ENCODE data around the gene SESTD1. TPM values are rescaled to one million over a fixed set of nuclear protein-coding genes. Genes with fewer than 3 reads are reported as not detected.

The SESTD1 gene
- total and polyA plus RNA-seq, 2 experiments from 2014 or later: 10.5 to 19.4 TPM

DNA sequence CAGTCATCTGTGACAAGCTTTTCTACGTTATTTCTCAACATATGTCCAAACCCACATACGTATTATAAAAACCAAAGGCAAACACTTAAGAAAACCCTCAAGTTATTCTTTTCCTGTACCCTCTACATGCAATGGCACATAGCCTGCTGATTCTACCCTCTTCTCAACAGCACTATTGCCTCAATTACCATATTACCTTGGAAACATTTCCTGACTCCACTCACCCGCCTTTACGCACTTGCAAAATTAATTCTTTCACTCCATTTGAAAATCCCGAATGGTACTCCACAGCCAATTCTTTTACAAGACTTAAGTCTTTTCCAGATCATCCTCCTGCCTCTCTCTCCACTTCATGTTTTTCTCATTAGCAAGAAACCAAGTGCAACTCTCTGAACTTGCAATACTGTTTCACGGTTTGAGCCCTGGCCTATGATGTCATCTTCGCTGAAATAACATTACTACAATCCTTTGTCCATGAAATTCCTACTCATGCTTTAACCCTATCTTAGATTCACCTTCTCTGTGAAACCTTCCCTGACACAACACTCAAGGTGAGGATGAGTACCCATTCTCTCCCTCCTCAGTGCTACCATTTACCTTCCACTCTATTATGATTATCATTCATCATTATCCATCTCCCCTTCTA, 29.0 kb downstream of the SESTD1 start:
- Histone ChIP-seq H3K9me3 (ENCODE audit: low read depth) (no peaks in the 10 kb centered on the region), H3K27ac (no peak overlapping the region), H3K36me3 (no peaks in the 10 kb centered on the region), H3K27me3 (no peaks in the 10 kb centered on the region), H3K4me3 (no peak overlapping the region), H3K4me1 (ENCODE audit: low read depth) (peaks cover 11% of the 10 kb centered on the region)
- TF ChIP-seq, protein P1, sequence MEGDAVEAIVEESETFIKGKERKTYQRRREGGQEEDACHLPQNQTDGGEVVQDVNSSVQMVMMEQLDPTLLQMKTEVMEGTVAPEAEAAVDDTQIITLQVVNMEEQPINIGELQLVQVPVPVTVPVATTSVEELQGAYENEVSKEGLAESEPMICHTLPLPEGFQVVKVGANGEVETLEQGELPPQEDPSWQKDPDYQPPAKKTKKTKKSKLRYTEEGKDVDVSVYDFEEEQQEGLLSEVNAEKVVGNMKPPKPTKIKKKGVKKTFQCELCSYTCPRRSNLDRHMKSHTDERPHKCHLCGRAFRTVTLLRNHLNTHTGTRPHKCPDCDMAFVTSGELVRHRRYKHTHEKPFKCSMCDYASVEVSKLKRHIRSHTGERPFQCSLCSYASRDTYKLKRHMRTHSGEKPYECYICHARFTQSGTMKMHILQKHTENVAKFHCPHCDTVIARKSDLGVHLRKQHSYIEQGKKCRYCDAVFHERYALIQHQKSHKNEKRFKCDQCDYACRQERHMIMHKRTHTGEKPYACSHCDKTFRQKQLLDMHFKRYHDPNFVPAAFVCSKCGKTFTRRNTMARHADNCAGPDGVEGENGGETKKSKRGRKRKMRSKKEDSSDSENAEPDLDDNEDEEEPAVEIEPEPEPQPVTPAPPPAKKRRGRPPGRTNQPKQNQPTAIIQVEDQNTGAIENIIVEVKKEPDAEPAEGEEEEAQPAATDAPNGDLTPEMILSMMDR (IDR thresholded peaks at IDR 0.05; ENCODE audit: low read depth, low read length): no peak
- peak in 1 of 2 donors; percentile 16 for DNase-seq (ENCODE audit: low read depth in 1 of 2, low spot score in 1 of 2)

DNA sequence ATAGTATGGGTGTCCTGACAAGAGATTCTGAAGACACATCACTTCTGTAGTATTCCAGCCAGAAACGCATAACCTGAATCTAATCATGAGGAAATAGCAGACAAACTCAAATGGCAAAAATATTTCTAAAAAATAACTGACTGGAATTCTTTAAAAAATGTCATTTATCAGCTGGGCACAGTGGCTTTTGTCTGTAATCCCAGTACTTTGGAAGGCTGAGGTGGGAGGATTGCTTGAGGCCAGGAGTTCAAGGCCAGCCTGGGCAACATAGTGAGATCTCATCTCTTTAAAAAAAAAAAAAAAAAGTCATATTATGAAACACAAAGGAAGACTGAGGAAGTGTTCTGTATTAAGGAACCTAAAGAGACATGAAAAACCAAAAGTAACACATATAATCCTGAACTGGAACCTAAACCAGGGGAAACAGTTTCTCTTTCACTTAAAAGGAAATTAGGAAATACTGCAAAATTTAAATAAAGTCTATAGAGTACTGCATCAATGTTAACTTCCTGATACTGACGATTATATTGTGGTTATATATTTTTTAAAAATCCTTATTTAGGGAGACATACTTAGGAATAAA, 29.9 kb downstream of the SESTD1 start:
- Histone ChIP-seq H3K27ac (no peak overlapping the region), H3K27me3 (no peaks in the 10 kb centered on the region), H3K36me3 (no peaks in the 10 kb centered on the region), H3K4me3 (no peak overlapping the region), H3K9me3 (ENCODE audit: low read depth) (no peaks in the 10 kb centered on the region), H3K4me1 (ENCODE audit: low read depth) (peaks cover 6% of the 10 kb centered on the region)
- TF ChIP-seq, protein P1 (IDR thresholded peaks at IDR 0.05; ENCODE audit: low read depth, low read length): no peak
- DNase-seq (ENCODE audit: low read depth in 1 of 2, low spot score in 1 of 2): no peak

DNA sequence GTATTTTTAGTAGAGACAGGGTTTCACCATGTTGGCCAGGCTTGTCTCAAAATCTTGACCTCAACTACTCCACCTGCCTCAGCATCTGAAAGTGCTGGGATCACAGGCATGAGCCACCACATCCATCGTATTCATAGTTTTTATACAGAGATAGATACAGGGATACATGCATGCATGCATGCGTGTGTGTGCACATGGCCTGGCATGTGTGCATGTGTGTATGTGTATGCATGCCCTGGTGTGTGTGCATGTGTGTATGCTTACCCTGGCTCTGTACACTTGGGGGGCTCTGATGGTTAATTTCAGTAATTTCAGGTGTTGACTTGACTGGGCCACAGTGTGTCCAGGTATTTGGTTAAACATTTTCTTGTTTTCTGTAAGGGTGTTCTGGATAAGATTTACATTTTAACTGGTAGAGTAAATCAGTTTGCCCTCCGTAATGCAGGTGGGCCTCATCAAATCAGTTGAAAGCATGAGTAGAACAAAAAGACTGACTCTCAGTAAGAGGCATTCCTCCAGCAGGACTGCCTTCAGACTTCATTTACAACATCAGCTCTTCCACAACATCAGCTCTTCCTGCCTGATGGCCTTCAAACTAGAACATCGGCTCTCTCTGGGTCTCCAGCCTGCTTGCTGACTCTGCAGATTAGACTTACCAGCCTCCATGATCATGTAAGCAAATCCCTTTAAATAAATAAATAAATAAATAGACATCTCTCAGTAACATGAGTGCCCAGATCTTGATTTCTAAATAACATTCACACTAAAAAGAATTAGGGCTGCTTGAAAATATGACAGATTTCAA, 30.8 kb downstream of the SESTD1 start:
- H3K4me3 ChIP-seq: no peak overlapping the region
- no peaks in the 10 kb centered on the region for H3K9me3 ChIP-seq (ENCODE audit: low read depth)
- TF ChIP-seq, protein P1 (IDR thresholded peaks at IDR 0.05; ENCODE audit: low read depth, low read length): no peak
- no peak overlapping the region for H3K27ac ChIP-seq
- H3K4me1 ChIP-seq (ENCODE audit: low read depth): peaks cover 5% of the 10 kb centered on the region
- no peaks in the 10 kb centered on the region for H3K36me3 ChIP-seq
- DNase-seq (ENCODE audit: low read depth in 1 of 2, low spot score in 1 of 2): no peak
- no peaks in the 10 kb centered on the region for H3K27me3 ChIP-seq

DNA sequence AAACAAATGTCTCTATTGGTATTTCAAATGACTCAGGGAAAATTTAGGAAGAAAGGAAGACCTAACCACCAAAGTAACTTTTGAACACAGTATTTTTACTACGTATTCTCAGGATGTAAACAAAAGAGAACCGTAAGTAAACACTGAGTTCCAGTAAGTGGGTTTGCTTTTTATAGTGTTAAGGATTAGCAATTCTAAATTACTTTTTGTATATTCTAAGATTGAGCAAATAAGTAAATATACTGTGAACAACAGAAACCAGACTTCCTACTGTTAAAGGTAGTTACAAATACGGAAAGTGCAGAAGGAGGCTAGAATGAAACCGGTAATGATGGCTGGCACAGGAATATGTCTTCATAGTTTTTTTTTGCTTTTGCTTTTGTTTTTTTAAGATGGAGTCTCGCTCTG, 31.5 kb downstream of the SESTD1 start:
- Histone ChIP-seq H3K4me1 (ENCODE audit: low read depth) (no peaks in the 10 kb centered on the region), H3K4me3 (no peak overlapping the region), H3K27ac (no peak overlapping the region), H3K36me3 (no peaks in the 10 kb centered on the region), H3K9me3 (ENCODE audit: low read depth) (no peaks in the 10 kb centered on the region), H3K27me3 (no peaks in the 10 kb centered on the region)
- TF ChIP-seq, protein P1 (IDR thresholded peaks at IDR 0.05; ENCODE audit: low read depth, low read length): no peak
- DNase-seq (ENCODE audit: low read depth in 1 of 2, low spot score in 1 of 2): no peak

DNA sequence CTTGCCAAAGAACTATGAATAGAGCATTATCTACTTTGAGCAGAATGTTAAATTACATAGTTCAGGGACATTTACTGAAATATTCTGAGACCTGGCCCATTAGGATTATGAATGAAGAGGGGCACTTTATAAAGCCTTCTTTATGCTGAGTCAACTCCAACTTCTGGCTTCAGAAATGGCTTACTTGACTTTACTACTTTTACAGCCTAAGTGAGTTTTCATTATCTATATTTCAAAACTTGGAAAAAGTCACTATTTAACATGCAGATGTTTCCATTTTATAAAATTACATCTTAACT, 37.7 kb downstream of the SESTD1 start:
- no peaks in the 10 kb centered on the region for H3K27me3 ChIP-seq
- peaks cover 6% of the 10 kb centered on the region for H3K4me1 ChIP-seq (ENCODE audit: low read depth)
- DNase-seq (ENCODE audit: low read depth in 1 of 2, low spot score in 1 of 2): no peak
- TF ChIP-seq, protein P1 (IDR thresholded peaks at IDR 0.05; ENCODE audit: low read depth, low read length): no peak
- no peak overlapping the region for H3K4me3 ChIP-seq
- no peak overlapping the region for H3K27ac ChIP-seq
- no peaks in the 10 kb centered on the region for H3K9me3 ChIP-seq (ENCODE audit: low read depth)
- H3K36me3 ChIP-seq: no peaks in the 10 kb centered on the region
